Karpas-422 (cell line): ENCODE data around the gene SMIM21. TPM values are rescaled to one million over a fixed set of nuclear protein-coding genes. Genes with fewer than 3 reads are reported as not detected.

Experiments
- DNase-seq: peaks from one replicate; pipeline ENCODE4 v3.0.0-alpha.2; 2015
- H2AFZ ChIP-seq: fragments of 200-600 bp; sonication (generic); 2 replicates; pipeline ENCODE4 v1.6.1; 2014; ENCODE audit warnings: antibody characterized with exemption, low read length, mixed read lengths
- H3K27ac ChIP-seq: fragments of 200-600 bp; sonication (generic); 2 replicates; pipeline ENCODE4 v1.5.1; 2014; ENCODE audit warnings: mild to moderate bottlenecking, low read length, moderate library complexity
- H3K27me3 ChIP-seq: fragments of 200-600 bp; sonication (generic); 2 replicates; pipeline ENCODE4 v1.6.1; 2014; ENCODE audit warnings: low read length, mixed read lengths
- H3K36me3 ChIP-seq: fragments of 200-600 bp; sonication (generic); 2 replicates; pipeline ENCODE4 v1.6.1; 2014; ENCODE audit warnings: low read length, mixed read lengths; ENCODE audit not compliant: insufficient read depth
- H3K4me1 ChIP-seq: fragments of 200-600 bp; sonication (generic); 2 replicates; pipeline ENCODE4 v1.6.1; 2014; ENCODE audit warnings: mild to moderate bottlenecking, low read length, mixed read lengths
- H3K4me2 ChIP-seq: fragments of 200-600 bp; sonication (generic); 2 replicates; pipeline ENCODE4 v1.6.1; 2014; ENCODE audit warnings: low read length, low read depth, mild to moderate bottlenecking; ENCODE audit not compliant: poor library complexity, severe bottlenecking
- H3K4me3 ChIP-seq: fragments of 200-600 bp; sonication (generic); 2 replicates; pipeline ENCODE4 v1.5.1; 2014; ENCODE audit warnings: mild to moderate bottlenecking, antibody characterized with exemption, low read length, mixed read lengths
- H3K79me2 ChIP-seq: fragments of 200-600 bp; sonication (generic); 2 replicates; pipeline ENCODE4 v1.6.1; 2014; ENCODE audit warnings: mild to moderate bottlenecking, low read length, mixed read lengths
- H3K9ac ChIP-seq: fragments of 200-600 bp; sonication (generic); 2 replicates; pipeline ENCODE4 v1.6.0; 2014; ENCODE audit warnings: low read length
- H3K9me2 ChIP-seq: fragments of 200-600 bp; sonication (generic), shearing (Covaris generic); replicated peaks from 2 replicates; pipeline ENCODE4 v1.6.0; 2014; ENCODE audit warnings: mild to moderate bottlenecking, low read length, moderate library complexity; ENCODE audit not compliant: insufficient read depth
- H3K9me3 ChIP-seq: fragments of 300-700, 200-600 bp; sonication (generic); 2 replicates; pipeline ENCODE4 v1.6.1; 2014; ENCODE audit warnings: low read length, mixed read lengths
- H4K20me1 ChIP-seq: fragments of 200-600 bp; sonication (generic); 2 replicates; pipeline ENCODE4 v1.6.1; 2014; ENCODE audit warnings: mild to moderate bottlenecking, antibody characterized with exemption, low read length, low read depth; ENCODE audit not compliant: insufficient read depth
- total RNA-seq: library from RNA; depleted of rRNA; stranded (reverse); fragments of >200 nt; shearing (Covaris generic); gene quantifications from 2 replicates; pipeline ENCODE4 v1.2.3, GENCODE V29; 2014; ENCODE audit warnings: low replicate concordance

SMIM21 gene
- total RNA-seq, 1 experiment from 2014 or later, result not detected

DNA sequence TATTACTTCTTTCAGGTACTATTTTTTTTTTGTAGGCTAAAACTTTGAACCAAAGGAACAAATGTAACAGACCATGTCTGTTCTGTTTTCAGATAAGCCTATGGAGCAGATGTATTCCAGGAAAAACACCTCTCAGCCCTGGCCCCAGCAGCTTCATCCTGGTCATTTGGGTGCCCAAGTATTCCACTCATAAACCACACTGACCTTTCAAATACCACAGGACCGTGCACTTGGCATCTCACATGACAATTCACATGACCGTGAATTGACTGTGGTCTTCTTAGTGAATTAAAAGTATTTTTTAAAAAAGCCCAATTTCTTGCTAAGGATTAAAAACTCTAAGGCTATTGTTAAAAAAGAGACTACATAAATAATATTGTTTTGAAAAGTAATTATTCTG, 50.2 kb downstream of the SMIM21 start:
- Histone ChIP-seq H3K4me3 (no peak overlapping the region), H3K9me2 (no peaks in the 10 kb centered on the region), H3K9me3 (no peaks in the 10 kb centered on the region), H3K27ac (no peak overlapping the region), H4K20me1 (no peaks in the 10 kb centered on the region), H3K27me3 (0 out of 2 replicates have a peak, but pooled peaks cover 2% of the 10 kb centered on the region), H3K4me2 (no peak overlapping the region), H2AFZ (no peak overlapping the region), H3K79me2 (no peaks in the 10 kb centered on the region), H3K9ac (no peak overlapping the region), H3K4me1 (no peaks in the 10 kb centered on the region), H3K36me3 (no peaks in the 10 kb centered on the region)
- no peak for DNase-seq

DNA sequence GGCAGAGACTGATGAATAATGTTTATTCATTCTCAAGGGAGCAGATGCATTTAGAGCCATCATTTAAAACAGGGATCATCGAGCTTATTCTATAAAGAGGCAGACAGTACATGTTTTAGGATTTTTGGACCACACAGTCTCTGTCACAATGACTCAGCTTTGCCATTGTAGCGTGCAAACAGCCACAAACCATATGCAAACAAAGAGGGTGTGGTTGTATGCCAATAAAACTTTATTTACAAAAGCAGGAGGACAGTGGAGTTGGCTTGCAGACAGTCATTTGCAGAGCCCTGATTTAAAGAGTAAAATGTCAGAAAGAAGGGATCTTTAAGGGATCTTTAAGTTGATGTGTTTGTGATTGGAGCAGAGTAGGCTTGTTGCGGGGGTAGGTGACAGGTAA, 51.5 kb downstream of the SMIM21 start:
- DNase-seq, result no peak
- H3K4me3 ChIP-seq, result no peak overlapping the region
- no peak overlapping the region for H3K9ac ChIP-seq

DNA sequence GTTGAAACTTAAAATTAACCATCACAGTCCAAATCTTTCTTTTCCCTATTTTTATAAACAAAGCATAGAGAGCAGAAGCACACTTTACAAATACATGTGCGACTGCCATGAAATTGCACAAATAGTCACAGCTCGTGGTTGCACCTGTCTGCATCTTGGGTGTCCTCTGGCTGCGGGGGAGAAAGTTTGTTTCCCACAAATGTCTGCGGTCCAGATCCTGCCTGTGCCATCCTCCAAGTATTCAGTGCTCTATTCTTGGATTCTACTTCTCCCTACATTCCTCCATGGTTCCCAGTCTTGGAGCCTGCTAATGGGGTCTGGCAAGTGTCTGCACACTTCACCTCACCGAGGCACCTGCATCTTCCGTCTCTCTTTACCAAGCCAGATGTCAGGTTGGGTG, 52.2 kb downstream of the SMIM21 start:
- Histone ChIP-seq H3K4me2 (no peak overlapping the region), H4K20me1 (no peaks in the 10 kb centered on the region), H2AFZ (no peak overlapping the region), H3K36me3 (no peaks in the 10 kb centered on the region), H3K9me3 (no peaks in the 10 kb centered on the region), H3K79me2 (no peaks in the 10 kb centered on the region), H3K27me3 (no peaks in the 10 kb centered on the region), H3K4me3 (no peak overlapping the region), H3K4me1 (no peaks in the 10 kb centered on the region), H3K27ac (no peak overlapping the region), H3K9ac (no peak overlapping the region), H3K9me2 (no peaks in the 10 kb centered on the region)
- DNase-seq, result no peak

More for the DNA sequence above, 51.5 kb downstream of the SMIM21 start:
- H3K79me2 ChIP-seq, result no peaks in the 10 kb centered on the region
- H3K27me3 ChIP-seq, result no peaks in the 10 kb centered on the region
- no peaks in the 10 kb centered on the region for H3K9me2 ChIP-seq
- no peak overlapping the region for H3K4me2 ChIP-seq
- H2AFZ ChIP-seq, result no peak overlapping the region
- H3K9me3 ChIP-seq, result no peaks in the 10 kb centered on the region
- H3K36me3 ChIP-seq, result no peaks in the 10 kb centered on the region
- no peaks in the 10 kb centered on the region for H4K20me1 ChIP-seq
- no peaks in the 10 kb centered on the region for H3K4me1 ChIP-seq
- no peak overlapping the region for H3K27ac ChIP-seq

DNA sequence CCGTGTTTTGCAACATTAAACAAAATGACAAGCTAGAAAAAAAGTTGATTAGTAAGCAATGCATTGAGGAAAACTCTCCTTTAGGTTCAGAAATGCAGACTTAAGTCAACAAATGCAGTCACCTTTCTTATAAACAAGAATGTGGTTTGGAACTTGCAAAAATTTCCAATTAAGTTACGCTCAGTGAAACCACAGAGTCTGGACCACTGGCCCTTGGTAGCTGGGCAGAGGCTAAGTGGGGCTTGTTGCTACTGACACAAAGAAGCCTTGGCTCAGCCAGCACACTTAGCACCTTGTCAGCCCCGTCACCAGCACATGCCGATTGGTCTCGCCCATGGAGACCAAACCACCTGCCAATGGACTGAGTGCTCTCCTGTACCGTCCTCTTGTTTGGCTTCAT, 53.0 kb downstream of the SMIM21 start:
- H3K27me3 ChIP-seq, result no peaks in the 10 kb centered on the region
- H3K9me2 ChIP-seq, result no peaks in the 10 kb centered on the region
- H4K20me1 ChIP-seq, result no peaks in the 10 kb centered on the region
- H3K9ac ChIP-seq, result no peak overlapping the region
- H2AFZ ChIP-seq, result no peak overlapping the region
- no peak overlapping the region for H3K4me3 ChIP-seq
- no peak overlapping the region for H3K4me2 ChIP-seq
- no peaks in the 10 kb centered on the region for H3K79me2 ChIP-seq
- H3K4me1 ChIP-seq, result no peaks in the 10 kb centered on the region
- H3K9me3 ChIP-seq, result no peaks in the 10 kb centered on the region
- DNase-seq, result no peak
- no peak overlapping the region for H3K27ac ChIP-seq
- no peaks in the 10 kb centered on the region for H3K36me3 ChIP-seq

DNA sequence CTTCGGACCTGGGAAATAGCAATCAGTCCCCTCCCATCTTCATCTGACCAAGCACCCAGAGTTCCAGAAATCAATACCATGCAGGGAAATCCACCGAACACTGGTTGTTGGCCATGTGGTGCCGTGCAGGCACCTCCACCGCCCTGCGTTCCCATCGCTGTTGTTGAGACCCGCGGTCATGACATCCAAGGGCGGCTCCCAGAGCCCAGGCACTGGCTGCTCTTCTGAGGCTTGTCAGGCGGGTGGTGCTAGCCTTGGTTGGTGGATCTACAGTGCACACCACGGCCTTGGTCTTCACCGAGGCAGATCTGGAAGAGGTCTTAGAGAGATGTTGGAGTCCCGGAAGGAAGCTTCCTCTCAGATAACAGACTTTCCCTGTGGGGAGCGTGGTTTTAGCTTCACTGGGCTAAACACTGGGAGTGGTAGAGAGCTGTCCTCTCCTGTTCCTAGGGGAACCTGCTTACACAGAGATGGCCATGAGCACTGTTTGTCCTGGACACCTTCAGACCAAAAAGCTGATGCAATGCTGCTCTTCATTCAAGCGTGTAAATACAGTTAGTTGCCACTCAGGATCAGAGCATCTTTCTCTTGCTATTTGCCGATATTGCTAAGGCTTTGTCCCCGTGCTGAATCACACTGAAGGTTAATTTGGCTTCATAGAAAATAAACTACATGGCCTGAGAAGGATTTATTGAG, 58.3 kb downstream of the SMIM21 start:
- no peak for DNase-seq
- Histone ChIP-seq H3K4me2 (no peak overlapping the region), H3K4me1 (no peaks in the 10 kb centered on the region), H3K36me3 (no peaks in the 10 kb centered on the region), H3K79me2 (no peaks in the 10 kb centered on the region), H3K9me2 (no peaks in the 10 kb centered on the region), H3K4me3 (no peak overlapping the region), H4K20me1 (no peaks in the 10 kb centered on the region), H3K9me3 (no peaks in the 10 kb centered on the region), H3K27ac (no peak overlapping the region), H3K27me3 (no peaks in the 10 kb centered on the region), H3K9ac (no peak overlapping the region), H2AFZ (no peak overlapping the region)

DNA sequence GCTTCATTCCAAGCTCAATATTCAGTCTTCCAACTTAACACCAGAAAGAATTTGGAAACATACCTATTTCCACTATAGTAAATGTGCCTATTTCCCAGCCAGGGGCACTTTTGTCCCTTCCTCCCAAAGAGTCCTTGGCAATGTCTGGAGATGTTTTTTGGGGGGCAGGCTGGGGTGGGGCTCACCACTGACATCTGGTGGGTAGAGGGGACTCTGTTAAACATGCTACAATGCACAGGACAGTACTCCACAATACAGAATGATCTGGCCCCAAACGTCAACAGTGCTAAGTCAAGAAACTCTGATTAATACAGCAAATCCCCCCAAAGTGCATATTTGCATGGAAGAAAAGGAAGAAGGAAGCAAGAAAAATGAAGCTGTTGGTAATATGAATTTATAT, 61.7 kb downstream of the SMIM21 start:
- no peaks in the 10 kb centered on the region for H3K36me3 ChIP-seq
- no peak overlapping the region for H3K27ac ChIP-seq
- no peak overlapping the region for H3K4me3 ChIP-seq
- no peaks in the 10 kb centered on the region for H3K4me1 ChIP-seq
- no peak overlapping the region for H2AFZ ChIP-seq
- DNase-seq, result no peak
- no peaks in the 10 kb centered on the region for H3K27me3 ChIP-seq
- H3K4me2 ChIP-seq, result no peak overlapping the region
- no peaks in the 10 kb centered on the region for H3K9me3 ChIP-seq
- H3K79me2 ChIP-seq, result no peaks in the 10 kb centered on the region
- H3K9ac ChIP-seq, result no peak overlapping the region
- H3K9me2 ChIP-seq, result no peaks in the 10 kb centered on the region
- H4K20me1 ChIP-seq, result no peaks in the 10 kb centered on the region

DNA sequence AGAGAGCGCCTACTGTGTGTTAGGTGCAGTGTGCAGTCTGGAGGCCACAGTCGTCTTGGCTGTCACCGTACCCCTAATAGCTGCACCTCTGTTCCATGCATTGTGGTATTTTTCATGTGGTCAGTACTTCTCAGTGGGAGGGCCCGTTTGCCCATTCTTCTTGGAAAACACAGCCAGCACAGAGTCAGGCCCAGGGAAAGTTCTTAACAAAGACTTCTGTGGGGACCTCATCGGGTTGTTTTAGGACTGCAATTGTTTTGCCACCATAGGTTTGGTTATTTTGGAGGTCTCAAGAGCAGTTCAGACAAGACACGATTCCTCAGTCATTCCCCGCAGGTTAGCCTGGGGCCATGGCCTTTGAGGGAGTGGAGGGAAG, 62.3 kb downstream of the SMIM21 start:
- H3K9ac ChIP-seq, result no peak overlapping the region
- no peaks in the 10 kb centered on the region for H3K4me1 ChIP-seq
- H3K79me2 ChIP-seq, result no peaks in the 10 kb centered on the region
- H4K20me1 ChIP-seq, result no peaks in the 10 kb centered on the region
- no peaks in the 10 kb centered on the region for H3K9me3 ChIP-seq
- no peak overlapping the region for H3K27ac ChIP-seq
- H3K9me2 ChIP-seq, result no peaks in the 10 kb centered on the region
- H3K36me3 ChIP-seq, result no peaks in the 10 kb centered on the region
- no peak overlapping the region for H2AFZ ChIP-seq
- H3K4me2 ChIP-seq, result no peak overlapping the region
- H3K4me3 ChIP-seq, result no peak overlapping the region
- no peak for DNase-seq
- H3K27me3 ChIP-seq, result no peaks in the 10 kb centered on the region

DNA sequence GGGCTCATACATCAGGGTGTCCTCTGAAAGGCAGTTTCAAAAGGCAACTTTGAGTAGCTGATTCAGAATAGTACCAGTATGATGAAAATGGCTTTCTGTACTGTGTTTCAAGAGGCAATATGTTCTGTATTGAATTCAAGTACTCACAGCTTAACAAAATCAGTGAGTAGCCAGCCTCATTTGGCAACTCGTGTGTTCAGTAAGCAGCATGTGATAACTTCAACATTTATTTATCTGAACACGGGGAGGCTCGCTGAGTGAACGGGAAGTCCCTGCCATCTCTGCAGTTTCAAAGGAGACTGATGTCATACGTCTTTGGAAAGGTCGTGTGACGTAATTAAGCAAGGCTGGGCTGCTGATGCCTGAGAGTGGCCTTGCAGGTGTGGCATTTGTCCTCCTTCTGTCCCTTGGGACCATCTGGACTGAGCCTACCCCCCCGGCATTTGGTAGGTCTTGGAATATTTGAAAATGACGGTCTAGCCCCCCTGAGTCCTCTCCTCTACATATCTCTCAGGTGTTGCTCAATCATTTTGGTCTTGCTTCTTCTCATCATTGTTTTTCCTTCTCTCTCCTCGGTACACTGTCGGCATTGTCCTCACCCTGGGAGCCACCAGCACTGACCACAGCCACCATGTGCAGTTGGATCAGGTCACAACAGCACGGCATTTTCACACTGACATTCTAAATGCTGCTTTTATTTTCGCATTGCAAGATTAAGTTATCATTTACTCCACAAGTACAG, 62.8 kb downstream of the SMIM21 start:
- H3K4me2 ChIP-seq, result no peak overlapping the region
- H3K27me3 ChIP-seq, result no peaks in the 10 kb centered on the region
- H3K36me3 ChIP-seq, result no peaks in the 10 kb centered on the region
- no peak for DNase-seq
- no peaks in the 10 kb centered on the region for H4K20me1 ChIP-seq
- no peaks in the 10 kb centered on the region for H3K79me2 ChIP-seq
- no peak overlapping the region for H3K9ac ChIP-seq
- H3K27ac ChIP-seq, result no peak overlapping the region
- H3K4me1 ChIP-seq, result no peaks in the 10 kb centered on the region
- no peaks in the 10 kb centered on the region for H3K9me3 ChIP-seq
- H2AFZ ChIP-seq, result no peak overlapping the region
- no peak overlapping the region for H3K4me3 ChIP-seq
- H3K9me2 ChIP-seq, result no peaks in the 10 kb centered on the region
